Measurements from ENCODE around the gene KAT6B. TPM values are rescaled to one million over a fixed set of nuclear protein-coding genes. Genes with fewer than 3 reads are reported as not detected.

Gene KAT6B
- total RNA-seq, 4 donors from 2014 or later: 29.1 to 159 (median 61.2) TPM

- Histone ChIP-seq H3K4me1 (no peaks in the 10 kb centered on the region), H3K27me3 (no peaks in the 10 kb centered on the region), H3K9me3 (no peaks in the 10 kb centered on the region), H3K36me3 (no peaks in the 10 kb centered on the region), H3K27ac (no peak overlapping the region), H3K4me3 (no peak overlapping the region)
- DNase-seq: no peak
- TF ChIP-seq POLR2A (IDR thresholded peaks at IDR 0.05) (no peak), CTCF (IDR thresholded peaks at IDR 0.05) (no peak)
- intact Hi-C loops (cut with DNase I; ENCODE audit: low total_unique reads): no loop called here
Observed at GRCh38 chr10:74814797-74815196, 11.6 kb upstream of the KAT6B start.

- no peaks in the 10 kb centered on the region for H3K27me3 ChIP-seq
- no peaks in the 10 kb centered on the region for H3K36me3 ChIP-seq
- TF ChIP-seq CTCF (IDR thresholded peaks at IDR 0.05): no peak
- no peak for TF ChIP-seq POLR2A (IDR thresholded peaks at IDR 0.05)
- intact Hi-C loops (cut with DNase I; ENCODE audit: low total_unique reads): no loop called here
- DNase-seq: no peak
- no peaks in the 10 kb centered on the region for H3K9me3 ChIP-seq
- no peak overlapping the region for H3K4me3 ChIP-seq
- H3K27ac ChIP-seq: no peak overlapping the region
- H3K4me1 ChIP-seq: peaks cover 0 to 2% of the 10 kb centered on the region in 2 donors
Observed at GRCh38 chr10:74816824-74817498, 9.4 kb upstream of the KAT6B start.

GRCh38 chr10:74821501-74821900, 4.9 kb upstream of the KAT6B start:
- no peak overlapping the region for H3K4me3 ChIP-seq
- H3K4me1 ChIP-seq: peaks cover 0 to 15% of the 10 kb centered on the region in 2 donors
- no peaks in the 10 kb centered on the region for H3K36me3 ChIP-seq
- no peaks in the 10 kb centered on the region for H3K9me3 ChIP-seq
- peak overlapping the region; percentile 93 to 97 for H3K27ac ChIP-seq
- no peaks in the 10 kb centered on the region for H3K27me3 ChIP-seq
- TF ChIP-seq CTCF (IDR thresholded peaks at IDR 0.05): no peak
- no peak for TF ChIP-seq POLR2A (IDR thresholded peaks at IDR 0.05)
- intact Hi-C loops (cut with DNase I; ENCODE audit: low total_unique reads): no loop called here
- no peak for DNase-seq

- TF ChIP-seq CTCF (IDR thresholded peaks at IDR 0.05) (no peak), POLR2A (IDR thresholded peaks at IDR 0.05) (no peak)
- Histone ChIP-seq H3K36me3 (no peaks in the 10 kb centered on the region), H3K4me1 (peaks cover 0 to 15% of the 10 kb centered on the region in 2 donors), H3K27me3 (no peaks in the 10 kb centered on the region), H3K27ac (peak overlapping the region; percentile 93 to 97), H3K4me3 (no peak overlapping the region), H3K9me3 (no peaks in the 10 kb centered on the region)
- intact Hi-C loops (cut with DNase I; ENCODE audit: low total_unique reads): no loop called here
- DNase-seq: no peak
Observed at GRCh38 chr10:74822101-74822500, 4.3 kb upstream of the KAT6B start.

GRCh38 chr10:74822521-74823089, 3.8 kb upstream of the KAT6B start:
- Histone ChIP-seq H3K4me3 (no peak overlapping the region), H3K27me3 (no peaks in the 10 kb centered on the region), H3K9me3 (no peaks in the 10 kb centered on the region), H3K27ac (peak overlapping the region; percentile 93 to 97), H3K4me1 (peaks cover 0 to 15% of the 10 kb centered on the region in 2 donors), H3K36me3 (no peaks in the 10 kb centered on the region)
- TF ChIP-seq POLR2A (IDR thresholded peaks at IDR 0.05) (no peak), CTCF (IDR thresholded peaks at IDR 0.05) (no peak)
- peak in 1 of 2 donors; percentile 29 for DNase-seq
- intact Hi-C loops (cut with DNase I; ENCODE audit: low total_unique reads): no loop called here

Measured in uterus (tissue), 4 donors.